ENCODE results near the gene AFAP1L2.

DNA sequence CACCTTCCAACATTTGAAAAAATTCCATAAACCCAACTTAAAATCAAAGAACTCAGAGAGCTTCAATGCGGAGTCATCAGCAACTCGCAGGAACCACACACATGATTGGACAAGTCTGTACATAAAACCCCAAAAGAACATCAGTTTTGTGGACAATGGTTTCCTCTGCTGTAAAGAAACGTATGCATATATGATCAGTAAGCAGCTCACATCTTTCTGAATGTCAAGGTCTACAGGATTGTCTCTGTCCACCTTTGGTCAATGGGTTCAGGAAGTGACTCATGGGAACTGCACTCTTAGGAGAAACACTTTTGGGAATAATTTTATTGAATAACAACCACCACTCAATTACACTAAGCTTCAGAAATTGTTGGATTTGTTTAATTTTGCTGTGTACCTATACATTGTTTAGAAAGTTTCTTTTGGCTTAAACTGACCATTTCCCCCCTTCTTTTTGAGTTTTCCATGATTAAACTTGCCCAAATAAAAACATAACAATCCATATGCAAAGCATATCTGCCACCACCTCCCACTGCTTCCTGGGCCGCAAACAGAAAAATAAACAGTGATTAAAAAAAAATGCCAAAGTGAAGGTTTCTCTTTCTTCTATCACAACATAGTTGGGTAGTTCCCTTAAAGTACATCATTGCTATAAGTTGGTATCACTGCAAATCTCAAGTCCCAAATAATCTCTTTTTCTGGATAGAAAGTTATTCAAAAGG lies 27.3 kb upstream of the AFAP1L2 start:
- TF ChIP-seq, protein P1, sequence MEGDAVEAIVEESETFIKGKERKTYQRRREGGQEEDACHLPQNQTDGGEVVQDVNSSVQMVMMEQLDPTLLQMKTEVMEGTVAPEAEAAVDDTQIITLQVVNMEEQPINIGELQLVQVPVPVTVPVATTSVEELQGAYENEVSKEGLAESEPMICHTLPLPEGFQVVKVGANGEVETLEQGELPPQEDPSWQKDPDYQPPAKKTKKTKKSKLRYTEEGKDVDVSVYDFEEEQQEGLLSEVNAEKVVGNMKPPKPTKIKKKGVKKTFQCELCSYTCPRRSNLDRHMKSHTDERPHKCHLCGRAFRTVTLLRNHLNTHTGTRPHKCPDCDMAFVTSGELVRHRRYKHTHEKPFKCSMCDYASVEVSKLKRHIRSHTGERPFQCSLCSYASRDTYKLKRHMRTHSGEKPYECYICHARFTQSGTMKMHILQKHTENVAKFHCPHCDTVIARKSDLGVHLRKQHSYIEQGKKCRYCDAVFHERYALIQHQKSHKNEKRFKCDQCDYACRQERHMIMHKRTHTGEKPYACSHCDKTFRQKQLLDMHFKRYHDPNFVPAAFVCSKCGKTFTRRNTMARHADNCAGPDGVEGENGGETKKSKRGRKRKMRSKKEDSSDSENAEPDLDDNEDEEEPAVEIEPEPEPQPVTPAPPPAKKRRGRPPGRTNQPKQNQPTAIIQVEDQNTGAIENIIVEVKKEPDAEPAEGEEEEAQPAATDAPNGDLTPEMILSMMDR (IDR thresholded peaks at IDR 0.05; ENCODE audit: insufficient read depth, low read length, poor library complexity, severe bottlenecking): no peak
- no peak for TF ChIP-seq EZH2phosphoT487 (conservative IDR thresholded peaks at IDR 0.05; ENCODE audit: low read length)

Data from SU-DHL-6 (cell line).